Measurements from ENCODE around the gene AEBP1. TPM values are rescaled to one million over a fixed set of nuclear protein-coding genes. Genes with fewer than 3 reads are reported as not detected.

The AEBP1 gene
- total and polyA plus RNA-seq, 9 of the 15 experiments (the other 6 are each of a cell fraction or from before 2014, with no cell fraction given): 0.03 to 0.78 (median 0.30) TPM; not detected in 2

- TF ChIP-seq VEZF1 (CRISPR knock-in tag; IDR thresholded peaks at IDR 0.05) (peak; percentile 75), KHSRP (IDR thresholded peaks at IDR 0.05) (peak; percentile 60; the same call in 1 of the 2 replicates), HDAC1 (IDR thresholded peaks at IDR 0.05) (peak; percentile 92 to 99; a peak in 3 of 4 replicates), ZNF41 (CRISPR knock-in tag; conservative IDR thresholded peaks at IDR 0.05) (peak; percentile 55; the same call in 1 of the 2 replicates), EP400 (IDR thresholded peaks at IDR 0.05) (peak; percentile 18), TARDBP (IDR thresholded peaks at IDR 0.05) (peak; percentile 86), NKRF (IDR thresholded peaks at IDR 0.05; ENCODE audit: borderline replicate concordance) (no peak), ZKSCAN1 (IDR thresholded peaks at IDR 0.05; ENCODE audit: low read depth, low read length) (no peak), CBFA2T2 (conservative IDR thresholded peaks at IDR 0.05) (peak; percentile 99), ADNP (tag; IDR thresholded peaks at IDR 0.05) (no peak), ZNF24 (IDR thresholded peaks at IDR 0.05) (no peak), HDAC3 (IDR thresholded peaks at IDR 0.05; ENCODE audit: borderline replicate concordance, partially characterized antibody) (peak; percentile 87), ZNF3 (CRISPR knock-in tag; IDR thresholded peaks at IDR 0.05) (no peak), TRIM28 (IDR thresholded peaks at IDR 0.05) (peak; percentile 23; the same call in 1 of the 2 replicates), PML (IDR thresholded peaks at IDR 0.05; ENCODE audit: low read length) (peak; percentile 97), MTA2 (IDR thresholded peaks at IDR 0.05; ENCODE audit: low read depth) (peak; percentile 96), SMAD3 (CRISPR knock-in tag; conservative IDR thresholded peaks at IDR 0.05) (0 out of 2 replicates have a peak, but pooled peaks have one; percentile 42), HSF4 (CRISPR knock-in tag; IDR thresholded peaks at IDR 0.05; ENCODE audit: borderline replicate concordance) (no peak), ZNF766 (CRISPR knock-in tag; conservative IDR thresholded peaks at IDR 0.05) (peak; percentile 96), NR4A1 (CRISPR knock-in tag; IDR thresholded peaks at IDR 0.05) (no peak), NR4A1 (tag; IDR thresholded peaks at IDR 0.05) (peak; percentile 87; the same call in 1 of the 2 replicates), PYGO2 (tag; IDR thresholded peaks at IDR 0.05) (peak; percentile 74), HES1 (IDR thresholded peaks at IDR 0.05; ENCODE audit: low read depth) (peak; percentile 99), TAL1 (IDR thresholded peaks at IDR 0.05) (peak; percentile 98), CC2D1A (IDR thresholded peaks at IDR 0.05) (peak; percentile 95; the same call in 1 of the 2 replicates), ILK (tag; IDR thresholded peaks at IDR 0.05; ENCODE audit: borderline replicate concordance, low read depth) (no peak), MAFK (IDR thresholded peaks at IDR 0.05; ENCODE audit: low read length) (0 out of 2 replicates have a peak, but pooled peaks have one; percentile 9), TCFL5 (CRISPR knock-in tag; conservative IDR thresholded peaks at IDR 0.05) (no peak), ZNF644 (tag; IDR thresholded peaks at IDR 0.05; ENCODE audit: low read depth) (peak; percentile 92), ZBED1 (IDR thresholded peaks at IDR 0.05) (peak; percentile 72; the same call in 1 of the 2 replicates)
Observed at GRCh38 chr7:44081266-44081748, 22.8 kb upstream of the AEBP1 start (continued).
